K562 (cell line): Measurements from ENCODE around the gene ADAM8. TPM values are rescaled to one million over a fixed set of nuclear protein-coding genes. Genes with fewer than 3 reads are reported as not detected.

Source experiments
- CREM ChIP-seq: IDR thresholded peaks from 2 replicates; pipeline ENCODE4 v1.6.1; 2014; ENCODE audit warnings: antibody characterized with exemption, low read depth
- FOXK2 ChIP-seq, 2 experiments: fragments of 450-650 bp; IDR thresholded peaks in 1 of 2; conservative IDR thresholded peaks in 1 of 2; 2 replicates each; pipeline ENCODE4 v1.6.1; 2016; ENCODE audit warnings: low read depth in 2 of 2, mild to moderate bottlenecking in 1 of 2
- FOXO4 ChIP-seq: fragments of 450-650 bp; formaldehyde crosslinking; IDR thresholded peaks from 2 replicates; pipeline ENCODE4 v1.4.0; 2020; ENCODE audit warnings: mild to moderate bottlenecking, moderate library complexity
- NFIC ChIP-seq: fragments of 450-650 bp; IDR thresholded peaks from 2 replicates; pipeline ENCODE4 v1.6.1; 2017; ENCODE audit warnings: mild to moderate bottlenecking, inconsistent platforms
- NONO ChIP-seq, 2 experiments: fragments of 200-400 bp in 1 of 2; fragments of 450-650 bp in 1 of 2; formaldehyde crosslinking in 1 of 2; IDR thresholded peaks; 2 replicates each; pipeline ENCODE4 v1.6.1; 2017; ENCODE audit warnings: low read depth in 2 of 2, mild to moderate bottlenecking in 2 of 2, moderate library complexity in 2 of 2, low read length in 1 of 2
- PHF20 ChIP-seq: fragments of 450-650 bp; IDR thresholded peaks from 2 replicates; pipeline ENCODE4 v1.6.1; 2018; ENCODE audit not compliant: partially characterized antibody
- POLR2G ChIP-seq: fragments of 200-400 bp; formaldehyde crosslinking; IDR thresholded peaks from 2 replicates; pipeline ENCODE4 v1.6.1; 2017; ENCODE audit warnings: low read depth, mild to moderate bottlenecking, antibody characterized with exemption, low read length, moderate library complexity
- PTRF ChIP-seq: fragments of 450-650 bp; IDR thresholded peaks from 2 replicates; pipeline ENCODE4 v1.6.1; 2016; ENCODE audit warnings: mild to moderate bottlenecking, missing genetic modification characterization, missing compliant biosample characterization
- RBFOX2 ChIP-seq: fragments of 200-400 bp; formaldehyde crosslinking; IDR thresholded peaks from 2 replicates; pipeline ENCODE4 v1.6.1; 2017; ENCODE audit warnings: low read depth, mild to moderate bottlenecking, low read length, moderate library complexity
- SFPQ ChIP-seq: fragments of 200-400 bp; formaldehyde crosslinking; IDR thresholded peaks from 2 replicates; pipeline ENCODE4 v1.6.1; 2017; ENCODE audit warnings: mild to moderate bottlenecking, low read depth, low read length, moderate library complexity
- TAF1 ChIP-seq: IDR thresholded peaks from 2 replicates; pipeline ENCODE4 v1.6.1; 2011; ENCODE audit warnings: mild to moderate bottlenecking, low read length, moderate library complexity; ENCODE audit not compliant: insufficient read depth, control insufficient read depth, severe bottlenecking; ENCODE audit errors: extremely low read depth
- TCF7L2 ChIP-seq: fragments of 150-350 bp; IDR thresholded peaks from 2 replicates; pipeline ENCODE4 v1.6.1; 2016; ENCODE audit warnings: low read depth, mild to moderate bottlenecking, low read length, moderate library complexity
- UBTF ChIP-seq, 2 experiments: IDR thresholded peaks; 2 replicates each; pipeline ENCODE4 v1.6.1; 2012; ENCODE audit warnings: improper control_type of control experiment in 2 of 2, low read depth in 2 of 2, low read length in 2 of 2, borderline replicate concordance in 1 of 2
- VEZF1 ChIP-seq: fragments of 200-800 bp; sonication (Bioruptor generic); IDR thresholded peaks from 2 replicates; pipeline ENCODE4 v1.6.1; 2017; ENCODE audit warnings: missing genetic modification characterization, missing compliant biosample characterization
- XRCC5 ChIP-seq: fragments of 200-400 bp; formaldehyde crosslinking; IDR thresholded peaks from 2 replicates; pipeline ENCODE4 v1.6.1; 2017; ENCODE audit warnings: low read depth, mild to moderate bottlenecking, low read length
- ZNF408 ChIP-seq: fragments of 250-450 bp; sonication (Bioruptor Pico); IDR thresholded peaks from 2 replicates; pipeline ENCODE4 v1.4.0; 2020; ENCODE audit warnings: low read depth, mild to moderate bottlenecking, moderate library complexity
- ZNF740 ChIP-seq, 3 experiments: fragments of 200-800 bp in 1 of 3; sonication (Bioruptor generic) in 1 of 3; sonication (generic) in 1 of 3; formaldehyde crosslinking in 1 of 3; IDR thresholded peaks; 2 replicates each; pipeline versions ENCODE4 v1.6.1 to v1.8.0; 2016 to 2022; ENCODE audit warnings: mild to moderate bottlenecking in 2 of 3, missing compliant biosample characterization in 2 of 3, missing genetic modification characterization in 2 of 3, missing genetic modification reagents in 1 of 3
- ZNF830 ChIP-seq: fragments of 250-450 bp; sonication (Bioruptor Pico); IDR thresholded peaks from 2 replicates; pipeline ENCODE4 v1.5.0; 2021; ENCODE audit warnings: mild to moderate bottlenecking
- polyA plus RNA-seq, 8 experiments: library from polyadenylated mRNA; depleted of rRNA in 4 of 8; stranded (reverse) in 5 of 8; unstranded in 3 of 8; fragments of >200 nt; fragmentation: Nextera tagmentation in 2 of 8; fragmentation: Illumina TruSeq in 1 of 8; extraction: Ambion mirVana in 2 of 8; extraction: Trizol in 1 of 8; gene quantifications; 2 replicates each; pipeline versions ENCODE4 v1.2.1 to v1.2.3, GENCODE V29; 2011 to 2014; ENCODE audit warnings: inconsistent platforms in 1 of 8, missing spikeins in 1 of 8
- total RNA-seq, 7 experiments: library from RNA; depleted of rRNA in 6 of 7; stranded (reverse); fragments of >200 nt in 6 of 7; fragmentation: Illumina TruSeq in 2 of 7; extraction: Trizol in 2 of 7; gene quantifications; 2 replicates each; pipeline versions ENCODE4 v1.2.1 to v1.2.3, GENCODE V29; 2011 to 2021; ENCODE audit warnings: low replicate concordance in 1 of 7

The ADAM8 gene
- total and polyA plus RNA-seq, 9 of the 15 experiments (the other 6 are each of a cell fraction or from before 2014, with no cell fraction given), result 0.07 to 7.0 (median 1.1) TPM

GRCh38 chr10:133235265-133235855 is 41.3 kb downstream of the ADAM8 start (continued):
- TF ChIP-seq POLR2G, result peak; percentile 58
- TF ChIP-seq VEZF1, result peak; percentile 58
- TF ChIP-seq XRCC5, result no peak
- no peak for TF ChIP-seq FOXK2 (conservative IDR thresholded peaks at IDR 0.05 in 1 of 2, IDR thresholded peaks at IDR 0.05 in 1 of 2; ENCODE audit: low read depth in 2 of 2)
- peak; percentile 49 for TF ChIP-seq RBFOX2
- TF ChIP-seq TCF7L2, result no peak
- no peak for TF ChIP-seq PTRF (tag)
- no peak for TF ChIP-seq NONO (IDR thresholded peaks at IDR 0.05; ENCODE audit: low read depth in 2 of 2, low read length in 1 of 2)
- no peak for TF ChIP-seq TAF1
- no peak for TF ChIP-seq ZNF830 (CRISPR knock-in tag)
- TF ChIP-seq ZNF408 (CRISPR knock-in tag), result no peak
- TF ChIP-seq CREM, result peak; percentile 82
- no peak for TF ChIP-seq ZNF740 (CRISPR knock-in tag; IDR thresholded peaks at IDR 0.05)
- no peak for TF ChIP-seq ZNF740 (tag; IDR thresholded peaks at IDR 0.05)
- TF ChIP-seq UBTF (IDR thresholded peaks at IDR 0.05; ENCODE audit: borderline replicate concordance in 1 of 2, low read depth in 2 of 2, low read length in 2 of 2), result no peak
- TF ChIP-seq NFIC, result no peak
- TF ChIP-seq FOXO4, result no peak
- no peak for TF ChIP-seq SFPQ
- TF ChIP-seq PHF20, result peak; percentile 29
